Measurements from ENCODE around the gene CNST. TPM values are rescaled to one million over a fixed set of nuclear protein-coding genes. Genes with fewer than 3 reads are reported as not detected.
"Not testable (repeated sequence)": the region's sequence is repeated elsewhere in the genome, so short reads cannot be mapped to it uniquely, and the experiment has no call there.

Gene CNST
- total RNA-seq, 1 donor from 2014 or later, result 27.5 TPM

DNA sequence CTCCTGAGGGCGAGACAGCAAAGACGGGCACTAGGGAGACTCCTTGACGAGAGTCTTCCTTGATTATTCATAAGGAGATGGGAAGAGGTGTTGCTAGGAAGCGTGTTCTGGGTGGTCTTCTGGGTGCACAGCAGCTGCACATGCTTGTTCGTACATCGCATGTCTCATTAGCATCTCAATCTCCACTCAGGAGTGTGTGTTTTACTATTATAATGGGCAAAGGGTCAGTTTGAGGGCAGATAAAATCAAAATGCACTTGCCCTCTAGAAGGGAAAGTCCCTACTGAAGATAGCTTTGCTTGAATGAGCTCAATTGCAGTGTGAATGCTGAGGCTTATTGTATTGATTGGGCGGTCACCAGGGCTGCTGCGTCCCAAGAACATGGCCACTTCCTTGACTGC, 107.8 kb downstream of the CNST start:
- no peak for DNase-seq (ENCODE audit: low spot score)

DNA sequence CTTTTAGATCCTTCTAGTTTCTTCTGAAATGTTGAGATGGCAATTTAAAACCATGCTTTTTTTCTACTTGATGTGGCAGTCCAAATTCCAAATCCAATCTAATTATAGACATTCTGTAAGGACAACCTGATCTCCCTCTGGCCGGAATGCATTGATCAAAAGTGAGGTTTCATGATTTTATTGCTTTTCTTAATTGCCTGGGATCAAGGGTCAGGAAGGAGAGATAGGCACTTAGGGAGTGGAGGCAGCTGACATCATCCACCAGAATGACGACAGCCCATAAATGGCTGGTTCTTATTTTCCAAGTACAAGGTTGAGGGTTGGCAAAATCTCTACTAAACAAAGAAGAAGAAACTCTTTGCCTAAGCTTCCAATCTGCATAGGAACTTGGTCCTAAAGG, 111.6 kb downstream of the CNST start:
- DNase-seq (ENCODE audit: low spot score), result no peak

- DNase-seq (ENCODE audit: low spot score), result no peak
Observed at GRCh38 chr1:246678816-246679793, 112.8 kb downstream of the CNST start.

DNA sequence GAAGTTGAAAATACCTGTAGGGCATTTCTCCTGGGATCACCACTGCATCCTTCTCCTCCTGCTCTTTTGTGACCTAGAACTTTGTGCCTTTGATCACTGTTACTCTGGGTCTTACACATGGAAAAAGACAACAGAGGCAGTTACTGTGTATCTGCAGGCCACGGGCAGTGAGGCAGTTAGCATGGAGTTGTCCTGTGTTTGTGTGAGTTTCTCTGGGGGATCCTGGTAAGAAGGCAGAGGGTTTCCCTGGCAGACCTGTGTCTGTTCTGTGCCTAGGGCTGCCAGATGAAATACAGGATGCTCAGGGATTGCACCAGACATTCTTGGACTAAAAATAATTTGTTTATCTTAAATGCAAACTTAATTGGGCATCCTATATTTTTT, 113.5 kb downstream of the CNST start:
- DNase-seq (ENCODE audit: low spot score), result no peak

DNA sequence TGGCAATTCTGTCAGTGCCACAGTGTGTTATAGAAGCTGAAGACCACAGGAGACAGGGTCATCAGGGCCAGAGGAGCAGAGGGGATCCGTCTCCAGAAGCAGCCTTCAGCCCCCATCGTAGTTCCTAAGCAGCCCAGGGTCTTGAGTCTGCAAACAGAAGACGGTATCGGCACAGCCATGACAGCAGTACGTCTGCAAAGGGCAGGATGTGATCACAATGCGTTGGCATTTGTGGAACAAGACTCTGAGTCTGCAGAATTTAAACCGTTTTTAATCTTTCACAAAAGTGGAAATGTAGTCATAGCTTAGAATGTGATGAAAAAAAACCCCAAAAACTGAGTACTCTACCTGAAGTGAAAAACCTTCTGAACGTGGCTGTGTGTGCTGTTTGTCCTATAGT, 113.9 kb downstream of the CNST start:
- no peak for DNase-seq (ENCODE audit: low spot score)

- no peak for DNase-seq (ENCODE audit: low spot score)
Observed at GRCh38 chr1:246680696-246681130, 114.5 kb downstream of the CNST start.

- DNase-seq (ENCODE audit: low spot score), result no peak
Observed at GRCh38 chr1:246681900-246682895, 115.9 kb downstream of the CNST start.

GRCh38 chr1:246683521-246683920, 117.3 kb downstream of the CNST start:
- no peak for DNase-seq (ENCODE audit: low spot score)

DNA sequence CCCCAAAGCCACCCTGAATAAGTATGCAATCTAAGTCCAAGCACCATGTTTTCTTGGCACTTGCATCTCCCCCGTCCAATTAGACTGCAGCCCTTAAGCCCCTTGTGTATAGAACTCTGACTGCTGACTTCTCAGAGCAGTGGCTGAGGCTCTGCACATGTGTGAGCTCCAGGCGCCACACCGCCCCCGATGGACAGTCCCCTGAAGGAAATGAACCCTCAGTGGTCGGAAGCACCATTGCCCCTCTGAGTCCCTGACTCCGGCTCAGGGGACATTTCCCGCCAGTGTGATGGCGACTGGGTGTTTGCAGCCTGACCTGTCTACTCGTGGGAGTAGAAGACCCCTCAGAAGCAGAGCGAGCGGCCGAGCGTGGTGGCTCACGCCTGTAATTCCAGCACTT, 120.7 kb downstream of the CNST start:
- DNase-seq (ENCODE audit: low spot score), result no peak

DNA sequence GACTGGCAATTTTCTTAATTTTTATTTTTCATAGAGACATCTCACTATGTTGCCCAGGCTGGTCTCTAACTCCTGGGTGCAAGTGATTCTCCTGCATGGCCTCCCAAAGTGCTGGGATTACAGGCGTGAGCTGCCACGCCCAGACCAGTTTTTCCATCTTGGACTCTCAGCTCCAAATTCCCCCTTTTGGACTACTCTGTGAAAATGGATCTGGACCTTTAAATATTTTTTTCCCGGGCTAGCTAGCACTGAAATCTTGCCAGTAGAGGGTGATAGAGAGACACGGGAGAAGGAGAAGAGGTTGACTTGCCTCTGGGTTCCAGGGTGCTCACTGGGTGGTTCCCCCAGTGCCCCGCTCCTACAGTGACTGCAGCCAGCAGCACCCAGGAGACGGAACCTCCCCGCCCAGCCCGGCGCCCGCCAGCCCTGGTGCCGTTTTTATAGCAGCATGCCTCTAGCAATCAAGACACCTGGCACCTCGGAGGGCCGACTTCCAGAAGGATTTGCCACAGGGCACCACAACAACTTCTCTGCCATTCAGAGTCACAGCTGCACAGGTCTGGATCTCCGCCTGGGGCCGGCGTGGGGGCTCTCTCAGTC, 123.3 kb downstream of the CNST start:
- no peak for DNase-seq (ENCODE audit: low spot score)

GRCh38 chr1:246690100-246690499, 123.8 kb downstream of the CNST start:
- no peak for DNase-seq (ENCODE audit: low spot score)

DNA sequence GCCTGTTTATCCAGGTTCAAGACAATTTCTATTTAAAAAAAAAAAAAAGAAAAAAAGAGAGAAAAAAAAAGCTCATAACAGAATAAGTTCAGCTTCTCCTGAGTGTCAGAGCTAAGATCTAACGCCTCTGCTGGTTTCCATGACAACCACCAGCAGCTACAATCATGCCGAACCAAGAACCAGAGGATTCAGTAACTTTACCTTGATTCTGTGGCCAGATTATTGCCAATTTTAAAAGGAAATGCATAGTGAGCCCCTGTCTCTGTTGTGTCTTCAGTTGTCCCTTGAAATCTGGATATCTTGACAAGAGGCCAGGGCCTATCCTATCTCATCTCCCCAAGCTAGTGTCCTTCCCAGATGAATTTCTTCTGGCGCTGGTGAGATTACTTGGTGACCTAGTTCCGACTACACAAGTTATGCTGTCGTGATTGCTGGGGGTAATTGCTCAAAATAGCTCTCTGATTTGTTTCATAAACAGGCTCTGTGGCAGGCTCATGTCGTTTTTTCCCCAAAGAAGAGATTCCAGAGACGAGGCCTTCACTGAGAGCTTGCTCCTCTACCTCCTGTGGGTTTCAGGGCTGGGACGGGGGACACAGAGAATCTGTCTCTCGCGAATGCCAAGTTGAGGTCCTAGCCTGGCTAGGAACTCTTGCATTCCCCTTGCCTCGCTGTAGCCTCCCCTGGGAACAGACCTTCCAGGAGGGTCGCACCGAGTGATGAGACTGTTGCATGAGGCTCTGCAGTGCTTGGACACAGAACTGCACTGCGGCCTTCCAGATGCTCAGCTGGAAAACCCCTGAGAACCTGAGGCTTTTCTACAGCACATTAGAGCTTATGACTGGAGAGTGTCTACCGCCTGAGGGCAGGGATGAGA, 125.6 kb downstream of the CNST start:
- DNase-seq (ENCODE audit: low spot score), result no peak

DNA sequence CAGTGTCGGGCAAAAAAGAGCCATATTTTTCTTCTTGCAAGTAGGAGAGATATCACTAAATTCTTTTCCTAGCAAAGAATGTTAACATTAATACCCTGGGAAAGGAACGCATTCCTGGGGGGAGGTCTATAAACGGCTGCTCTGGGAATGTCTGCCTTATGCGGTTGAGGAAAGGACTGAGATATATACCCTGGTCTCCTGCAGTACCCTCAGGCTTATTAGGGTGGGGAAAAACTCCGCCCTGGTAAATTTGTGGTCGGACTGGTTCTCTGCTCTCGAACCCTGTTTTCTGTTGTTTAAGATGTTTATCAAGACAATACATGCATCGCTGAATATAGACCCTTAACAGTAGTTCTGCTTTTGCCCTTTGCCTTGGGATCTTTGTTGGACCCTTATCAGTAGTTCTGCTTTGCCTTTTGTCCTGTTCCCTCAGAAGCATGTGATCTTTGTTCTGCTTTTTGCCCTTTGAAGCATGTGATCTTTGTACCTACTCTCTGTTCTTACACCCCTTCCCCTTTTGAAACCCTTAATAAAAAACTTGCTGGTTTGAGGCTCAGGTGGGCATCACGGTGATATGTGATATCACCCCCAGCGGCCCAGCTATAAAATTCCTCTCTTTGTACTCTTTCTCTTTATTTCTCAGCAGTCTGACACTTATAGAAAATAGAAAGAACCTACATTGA, 128.1 kb downstream of the CNST start:
- DNase-seq (ENCODE audit: low spot score), result not testable (repeated sequence)

- DNase-seq (ENCODE audit: low spot score), result no peak
Observed at GRCh38 chr1:246695136-246695535, 128.9 kb downstream of the CNST start.

- no peak for DNase-seq (ENCODE audit: low spot score)
Observed at GRCh38 chr1:246695666-246696065, 129.4 kb downstream of the CNST start.

DNA sequence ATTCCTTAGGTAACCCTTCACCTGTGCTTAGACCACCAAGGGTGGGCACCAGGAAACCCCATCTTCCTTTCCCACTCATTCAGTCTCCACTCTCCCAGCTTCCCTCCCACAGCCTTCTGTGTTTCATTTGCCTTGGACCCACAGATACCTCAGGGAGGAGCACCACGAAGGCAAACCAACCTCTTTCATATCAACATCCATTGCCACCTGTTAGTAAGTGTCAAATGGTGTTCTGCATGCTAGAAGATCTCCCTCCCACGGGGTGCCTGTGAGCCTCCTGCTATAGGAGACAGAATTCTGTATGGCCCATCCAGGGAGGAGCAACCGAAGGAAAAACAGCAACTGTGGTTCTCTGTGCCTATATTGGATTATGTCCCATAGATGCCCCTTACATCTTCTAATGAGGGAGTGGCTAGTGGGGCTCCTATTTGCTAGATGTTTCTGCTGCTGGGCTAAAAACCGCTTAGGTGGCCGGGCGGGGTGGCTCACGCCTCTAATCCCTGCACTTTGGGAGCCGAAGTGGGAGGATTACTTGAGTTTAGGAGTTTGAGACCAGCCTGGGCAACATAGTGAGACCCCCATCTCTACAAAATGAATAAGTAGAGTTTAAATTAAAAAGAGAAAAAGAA, 132.3 kb downstream of the CNST start:
- DNase-seq (ENCODE audit: low spot score), result no peak

DNA sequence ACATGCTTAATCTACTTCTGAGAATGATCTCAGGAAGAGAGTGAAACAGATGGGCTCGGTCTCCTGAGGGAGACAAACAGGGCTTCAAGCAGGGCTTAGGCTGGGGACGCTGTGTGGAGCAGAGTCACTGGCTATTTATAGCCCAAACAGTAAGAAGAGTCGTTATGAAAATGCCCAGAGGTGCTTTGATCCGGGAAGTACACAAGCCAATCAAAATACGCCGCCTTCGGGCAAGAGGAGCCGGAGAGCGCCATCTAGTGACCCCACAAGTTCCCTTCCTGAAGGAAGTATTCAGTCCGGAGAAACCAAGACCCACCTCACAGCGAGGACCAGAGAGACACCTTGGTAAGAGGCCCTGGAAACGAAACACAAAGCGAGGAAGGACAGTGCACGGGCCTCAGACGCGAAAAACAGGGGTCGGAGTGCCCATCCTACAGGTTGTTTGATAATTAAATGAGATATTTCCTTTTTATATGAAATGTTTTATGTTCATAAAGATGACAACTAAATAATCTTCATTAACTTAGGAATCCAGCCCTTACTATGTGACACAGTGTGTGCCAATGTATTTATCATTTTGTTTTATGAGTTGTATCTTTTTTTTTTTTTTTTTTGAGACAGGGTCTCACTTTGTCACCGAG, 133.0 kb downstream of the CNST start:
- no peak for DNase-seq (ENCODE audit: low spot score)

DNA sequence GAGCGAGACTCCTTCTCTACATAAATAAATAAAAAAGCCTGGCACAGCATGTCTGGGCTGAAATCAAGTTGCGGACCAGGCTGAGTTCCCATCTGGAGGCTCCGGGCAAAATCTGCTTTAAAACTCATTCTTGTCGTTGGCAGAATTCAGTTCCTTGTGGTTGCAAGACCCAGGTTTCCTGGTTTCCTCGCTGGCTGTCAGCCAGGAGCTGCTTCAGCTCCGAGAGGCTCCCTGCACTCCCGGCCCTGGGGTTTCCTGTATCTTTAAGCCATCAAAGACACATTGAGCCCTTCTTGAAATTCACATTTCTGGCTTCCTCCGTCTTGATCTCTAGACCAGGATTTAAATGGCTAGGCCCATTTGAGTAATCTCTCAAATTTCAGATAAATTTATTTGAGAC, 137.3 kb downstream of the CNST start:
- no peak for DNase-seq (ENCODE audit: low spot score)

- no peak for DNase-seq (ENCODE audit: low spot score)
Observed at GRCh38 chr1:246705368-246705767, 139.1 kb downstream of the CNST start.
